K562 (cell line): ENCODE measurements around the gene CRADD. TPM values are rescaled to one million over a fixed set of nuclear protein-coding genes. Genes with fewer than 3 reads are reported as not detected.

Experiments
- ARHGAP35 ChIP-seq: fragments of 450-650 bp; IDR thresholded peaks from 2 replicates; pipeline ENCODE4 v1.6.1; 2018; ENCODE audit not compliant: partially characterized antibody
- CBFA2T2 ChIP-seq: fragments of 450-650 bp; conservative IDR thresholded peaks from 2 replicates; pipeline ENCODE4 v1.6.1; 2017; ENCODE audit warnings: mild to moderate bottlenecking
- CUX1 ChIP-seq: fragments of 200-800 bp; sonication (Bioruptor generic); IDR thresholded peaks from 2 replicates; pipeline ENCODE4 v1.6.1; 2016; ENCODE audit warnings: missing genetic modification characterization, missing compliant biosample characterization
- DIDO1 ChIP-seq: fragments of 450-650 bp; IDR thresholded peaks from 2 replicates; pipeline ENCODE4 v1.6.1; 2016; ENCODE audit warnings: low read depth, missing biosample characterization, missing genetic modification characterization
- DNMT1 ChIP-seq: fragments of 450-650 bp; IDR thresholded peaks from 2 replicates; pipeline ENCODE4 v1.6.1; 2016; ENCODE audit warnings: antibody characterized with exemption, mild to moderate bottlenecking
- FOXM1 ChIP-seq, 2 experiments: fragments of 450-650 bp in 1 of 2; sonication (generic) in 1 of 2; formaldehyde crosslinking in 1 of 2; IDR thresholded peaks; 2 replicates each; pipeline versions ENCODE4 v1.6.1 to v1.9.0; 2017 to 2022; ENCODE audit warnings: low read depth in 2 of 2, mild to moderate bottlenecking in 2 of 2, missing genetic modification reagents in 1 of 2, moderate library complexity in 1 of 2
- HLTF ChIP-seq: fragments of 450-650 bp; IDR thresholded peaks from 2 replicates; pipeline ENCODE4 v1.6.1; 2016
- NCOR1 ChIP-seq: fragments of 450-650 bp; IDR thresholded peaks from 2 replicates; pipeline ENCODE4 v1.6.1; 2016; ENCODE audit warnings: mild to moderate bottlenecking, moderate library complexity
- NR2C2 ChIP-seq, 2 experiments: fragments of 200-800 bp in 1 of 2; sonication (Bioruptor generic) in 1 of 2; sonication (generic) in 1 of 2; formaldehyde crosslinking in 1 of 2; IDR thresholded peaks; 2 replicates each; pipeline versions ENCODE4 v1.6.1 to v1.8.0; 2016 to 2022; ENCODE audit warnings: mild to moderate bottlenecking in 1 of 2, missing compliant biosample characterization in 1 of 2, missing genetic modification characterization in 1 of 2, missing genetic modification reagents in 1 of 2
- PATZ1 ChIP-seq: fragments of 250-450 bp; sonication (Bioruptor Pico); IDR thresholded peaks from 2 replicates; pipeline ENCODE4 v1.5.0; 2020; ENCODE audit warnings: mild to moderate bottlenecking, borderline replicate concordance
- RB1 ChIP-seq: fragments of 450-650 bp; IDR thresholded peaks from 2 replicates; pipeline ENCODE4 v1.6.1; 2017; ENCODE audit warnings: low read depth, mild to moderate bottlenecking
- SMAD1 ChIP-seq: fragments of 150-350 bp; IDR thresholded peaks from 2 replicates; pipeline ENCODE4 v1.6.1; 2014; ENCODE audit warnings: low read length, low read depth; ENCODE audit not compliant: partially characterized antibody
- SMARCA4 ChIP-seq: fragments of 450-650 bp; IDR thresholded peaks from 2 replicates; pipeline ENCODE4 v1.6.1; 2016
- SP1 ChIP-seq: sonication (generic); formaldehyde crosslinking; IDR thresholded peaks from 2 replicates; pipeline ENCODE4 v1.8.1; 2022; ENCODE audit warnings: mild to moderate bottlenecking, missing genetic modification reagents
- STAG1 ChIP-seq: sonication (generic); formaldehyde crosslinking; IDR thresholded peaks from 2 replicates; pipeline ENCODE4 v1.5.0; 2020; ENCODE audit warnings: missing genetic modification reagents, borderline replicate concordance
- TEAD4 ChIP-seq, 2 experiments: sonication (generic) in 1 of 2; formaldehyde crosslinking in 1 of 2; IDR thresholded peaks; 2 replicates each; pipeline versions ENCODE4 v1.6.1 to v1.8.0; 2012 to 2022; ENCODE audit warnings: borderline replicate concordance in 1 of 2, inconsistent platforms in 1 of 2, low read length in 1 of 2, mild to moderate bottlenecking in 1 of 2, missing genetic modification reagents in 1 of 2
- ZFP36 ChIP-seq: fragments of 150-350 bp; IDR thresholded peaks from 2 replicates; pipeline ENCODE4 v1.6.1; 2018; ENCODE audit warnings: low read length, low read depth; ENCODE audit not compliant: partially characterized antibody
- ZNF143 ChIP-seq: sonication (generic); formaldehyde crosslinking; IDR thresholded peaks from 2 replicates; pipeline ENCODE4 v1.9.0; 2022; ENCODE audit warnings: mild to moderate bottlenecking, missing genetic modification reagents
- ZNF347 ChIP-seq: fragments of 450-650 bp; formaldehyde crosslinking; IDR thresholded peaks from 2 replicates; pipeline ENCODE4 v1.4.0; 2020; ENCODE audit warnings: low read depth, mild to moderate bottlenecking, moderate library complexity
- polyA plus RNA-seq, 8 experiments: library from polyadenylated mRNA; depleted of rRNA in 4 of 8; stranded (reverse) in 5 of 8; unstranded in 3 of 8; fragments of >200 nt; fragmentation: Nextera tagmentation in 2 of 8; fragmentation: Illumina TruSeq in 1 of 8; extraction: Ambion mirVana in 2 of 8; extraction: Trizol in 1 of 8; gene quantifications; 2 replicates each; pipeline versions ENCODE4 v1.2.1 to v1.2.3, GENCODE V29; 2011 to 2014; ENCODE audit warnings: inconsistent platforms in 1 of 8, missing spikeins in 1 of 8
- total RNA-seq, 7 experiments: library from RNA; depleted of rRNA in 6 of 7; stranded (reverse); fragments of >200 nt in 6 of 7; fragmentation: Illumina TruSeq in 2 of 7; extraction: Trizol in 2 of 7; gene quantifications; 2 replicates each; pipeline versions ENCODE4 v1.2.1 to v1.2.3, GENCODE V29; 2011 to 2021; ENCODE audit warnings: low replicate concordance in 1 of 7
- TF ChIP-seq, protein P1 (sequence below): fragments of 250-450 bp; sonication (Bioruptor Pico); IDR thresholded peaks from 2 replicates; pipeline ENCODE4 v1.5.0; 2022; ENCODE audit warnings: mild to moderate bottlenecking

Gene CRADD
- total and polyA plus RNA-seq, 9 of the 15 experiments (the other 6 are each of a cell fraction or from before 2014, with no cell fraction given): 20.5 to 41.1 (median 25.9) TPM

- TF ChIP-seq TEAD4 (IDR thresholded peaks at IDR 0.05; ENCODE audit: low read length): peak; percentile 86; the same call in 1 of the 2 replicates
- TF ChIP-seq TEAD4 (CRISPR knock-in tag; IDR thresholded peaks at IDR 0.05; ENCODE audit: borderline replicate concordance): no peak
- no peak for TF ChIP-seq ZFP36
- no peak for TF ChIP-seq STAG1 (CRISPR knock-in tag)
- TF ChIP-seq NCOR1: peak; percentile 59
- TF ChIP-seq HLTF: no peak
- TF ChIP-seq NR2C2 (CRISPR knock-in tag; IDR thresholded peaks at IDR 0.05): no peak
- TF ChIP-seq NR2C2 (tag; IDR thresholded peaks at IDR 0.05): 0 out of 2 replicates have a peak, but pooled peaks have one; percentile 32
- peak; percentile 23; the same call in 1 of the 2 replicates for TF ChIP-seq SMARCA4
- peak; percentile 63; the same call in 1 of the 2 replicates for TF ChIP-seq SP1 (CRISPR knock-in tag)
- TF ChIP-seq DNMT1: no peak
- TF ChIP-seq, protein P1, sequence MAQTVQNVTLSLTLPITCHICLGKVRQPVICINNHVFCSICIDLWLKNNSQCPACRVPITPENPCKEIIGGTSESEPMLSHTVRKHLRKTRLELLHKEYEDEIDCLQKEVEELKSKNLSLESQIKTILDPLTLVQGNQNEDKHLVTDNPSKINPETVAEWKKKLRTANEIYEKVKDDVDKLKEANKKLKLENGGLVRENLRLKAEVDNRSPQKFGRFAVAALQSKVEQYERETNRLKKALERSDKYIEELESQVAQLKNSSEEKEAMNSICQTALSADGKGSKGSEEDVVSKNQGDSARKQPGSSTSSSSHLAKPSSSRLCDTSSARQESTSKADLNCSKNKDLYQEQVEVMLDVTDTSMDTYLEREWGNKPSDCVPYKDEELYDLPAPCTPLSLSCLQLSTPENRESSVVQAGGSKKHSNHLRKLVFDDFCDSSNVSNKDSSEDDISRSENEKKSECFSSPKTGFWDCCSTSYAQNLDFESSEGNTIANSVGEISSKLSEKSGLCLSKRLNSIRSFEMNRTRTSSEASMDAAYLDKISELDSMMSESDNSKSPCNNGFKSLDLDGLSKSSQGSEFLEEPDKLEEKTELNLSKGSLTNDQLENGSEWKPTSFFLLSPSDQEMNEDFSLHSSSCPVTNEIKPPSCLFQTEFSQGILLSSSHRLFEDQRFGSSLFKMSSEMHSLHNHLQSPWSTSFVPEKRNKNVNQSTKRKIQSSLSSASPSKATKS (CRISPR knock-in tag): no peak
- TF ChIP-seq PATZ1: no peak
- no peak for TF ChIP-seq RB1
- TF ChIP-seq SMAD1: no peak
- TF ChIP-seq ZNF143 (CRISPR knock-in tag): no peak
- TF ChIP-seq CBFA2T2: peak; percentile 57
- no peak for TF ChIP-seq ARHGAP35
- TF ChIP-seq DIDO1 (tag): peak; percentile 36; the same call in 1 of the 2 replicates
- TF ChIP-seq FOXM1 (IDR thresholded peaks at IDR 0.05; ENCODE audit: low read depth): peak; percentile 51; the same call in 1 of the 2 replicates
- TF ChIP-seq FOXM1 (CRISPR knock-in tag; IDR thresholded peaks at IDR 0.05; ENCODE audit: low read depth): no peak
- TF ChIP-seq ZNF347 (CRISPR knock-in tag): no peak
- TF ChIP-seq CUX1 (CRISPR knock-in tag): no peak
Measured at GRCh38 chr12:93938317-93938716, 261.1 kb downstream of the CRADD start (continued).
